ENCODE measurements around the gene WDR53.

Gene WDR53

DNA sequence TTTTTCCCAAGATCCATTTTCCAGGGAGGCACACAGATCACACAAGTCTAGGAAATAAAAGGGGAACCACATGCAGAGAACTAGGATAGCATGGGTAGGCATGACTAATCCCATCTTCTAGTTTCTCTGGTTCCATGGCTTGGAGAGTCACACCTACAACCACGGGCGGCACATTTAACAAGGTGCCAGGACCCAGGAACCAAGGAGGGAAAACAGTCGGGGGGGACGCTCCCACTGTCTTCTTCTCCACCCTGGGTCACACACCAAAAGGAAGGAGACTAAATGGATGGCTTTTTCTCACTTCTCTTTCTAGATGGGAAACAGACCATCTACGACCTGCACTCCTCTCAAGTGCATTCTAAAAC lies 48.7 kb downstream of the WDR53 start:
- Histone ChIP-seq H3K9me3 (peaks cover 24% of the 10 kb centered on the region), H3K4me3 (ENCODE audit: low read depth in 1 of 2, low read length in 1 of 2) (no peak overlapping the region), H3K4me1 (ENCODE audit: control insufficient read depth in 1 of 2, insufficient read depth in 1 of 2, low read depth in 1 of 2, low read length in 1 of 2) (no peaks in the 10 kb centered on the region), H3K27ac (no peak overlapping the region), H3K36me3 (no peaks in the 10 kb centered on the region), H3K27me3 (no peaks in the 10 kb centered on the region)
- TF ChIP-seq, protein P1, sequence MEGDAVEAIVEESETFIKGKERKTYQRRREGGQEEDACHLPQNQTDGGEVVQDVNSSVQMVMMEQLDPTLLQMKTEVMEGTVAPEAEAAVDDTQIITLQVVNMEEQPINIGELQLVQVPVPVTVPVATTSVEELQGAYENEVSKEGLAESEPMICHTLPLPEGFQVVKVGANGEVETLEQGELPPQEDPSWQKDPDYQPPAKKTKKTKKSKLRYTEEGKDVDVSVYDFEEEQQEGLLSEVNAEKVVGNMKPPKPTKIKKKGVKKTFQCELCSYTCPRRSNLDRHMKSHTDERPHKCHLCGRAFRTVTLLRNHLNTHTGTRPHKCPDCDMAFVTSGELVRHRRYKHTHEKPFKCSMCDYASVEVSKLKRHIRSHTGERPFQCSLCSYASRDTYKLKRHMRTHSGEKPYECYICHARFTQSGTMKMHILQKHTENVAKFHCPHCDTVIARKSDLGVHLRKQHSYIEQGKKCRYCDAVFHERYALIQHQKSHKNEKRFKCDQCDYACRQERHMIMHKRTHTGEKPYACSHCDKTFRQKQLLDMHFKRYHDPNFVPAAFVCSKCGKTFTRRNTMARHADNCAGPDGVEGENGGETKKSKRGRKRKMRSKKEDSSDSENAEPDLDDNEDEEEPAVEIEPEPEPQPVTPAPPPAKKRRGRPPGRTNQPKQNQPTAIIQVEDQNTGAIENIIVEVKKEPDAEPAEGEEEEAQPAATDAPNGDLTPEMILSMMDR (IDR thresholded peaks at IDR 0.05) = no peak

DNA sequence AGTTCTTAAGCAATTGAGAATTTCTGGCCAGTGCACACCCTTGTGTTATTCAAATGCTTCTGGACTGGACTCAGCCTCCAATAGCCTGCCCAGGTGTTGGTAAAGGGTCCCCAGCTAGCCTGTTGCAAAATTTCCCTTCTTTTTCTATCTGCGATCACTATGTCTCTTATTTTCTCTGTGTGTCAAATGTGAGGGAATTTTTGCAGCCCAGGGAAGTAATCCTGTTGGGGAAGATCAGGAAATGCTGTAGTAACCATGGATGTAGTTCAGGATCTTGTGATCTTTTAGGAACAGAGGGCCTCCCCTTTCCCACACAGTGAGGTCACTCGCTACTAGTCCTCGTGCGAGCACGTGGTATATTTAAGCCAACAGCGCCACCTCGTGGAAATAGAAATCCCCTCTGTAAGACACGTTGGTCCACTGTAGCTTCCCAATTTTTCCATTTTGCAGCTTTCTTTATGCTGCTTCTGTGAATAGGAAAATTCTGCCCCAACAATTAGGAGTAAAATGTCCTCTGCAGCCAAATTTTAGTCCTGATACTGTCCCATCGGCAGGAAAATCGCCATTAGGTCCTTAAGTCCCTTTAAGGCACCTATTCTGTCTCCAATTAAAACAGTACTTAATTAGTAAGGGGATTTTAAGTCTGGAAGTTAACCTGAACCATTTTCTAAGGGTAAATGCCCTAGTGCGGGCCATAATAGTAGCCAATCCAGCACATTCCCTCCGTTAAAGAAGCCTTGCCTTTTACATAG lies 49.2 kb downstream of the WDR53 start:
- Histone ChIP-seq H3K27me3 (no peaks in the 10 kb centered on the region), H3K4me1 (ENCODE audit: control insufficient read depth in 1 of 2, insufficient read depth in 1 of 2, low read depth in 1 of 2, low read length in 1 of 2) (no peaks in the 10 kb centered on the region), H3K9me3 (peaks cover 24% of the 10 kb centered on the region), H3K4me3 (ENCODE audit: low read depth in 1 of 2, low read length in 1 of 2) (no peak overlapping the region), H3K27ac (no peak overlapping the region), H3K36me3 (no peaks in the 10 kb centered on the region)
- TF ChIP-seq, protein P1 (IDR thresholded peaks at IDR 0.05) = peak; percentile 59

DNA sequence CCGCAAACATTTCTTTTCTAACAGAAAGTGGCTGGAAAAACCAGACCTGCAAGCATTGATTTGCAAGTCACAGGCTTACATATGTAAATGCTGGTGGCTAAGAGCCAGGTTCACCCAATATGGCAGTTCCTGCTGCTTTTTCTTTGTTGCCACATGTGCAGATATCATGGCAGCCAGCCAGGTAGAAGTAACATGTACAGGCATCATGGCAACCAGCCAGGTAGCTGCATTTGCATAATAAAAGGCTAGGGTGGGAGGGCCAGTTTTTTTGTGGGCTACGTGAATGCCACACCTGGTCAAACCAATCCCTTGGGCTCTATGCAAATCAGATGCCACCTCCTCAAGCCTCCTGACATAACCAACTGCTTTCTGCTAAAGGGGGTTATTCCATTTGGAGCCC lies 50.4 kb downstream of the WDR53 start:
- H3K27me3 ChIP-seq = no peaks in the 10 kb centered on the region
- H3K36me3 ChIP-seq = no peaks in the 10 kb centered on the region
- no peaks in the 10 kb centered on the region for H3K4me1 ChIP-seq (ENCODE audit: control insufficient read depth in 1 of 2, insufficient read depth in 1 of 2, low read depth in 1 of 2, low read length in 1 of 2)
- TF ChIP-seq, protein P1 (IDR thresholded peaks at IDR 0.05) = no peak
- peaks cover 24% of the 10 kb centered on the region for H3K9me3 ChIP-seq
- H3K4me3 ChIP-seq (ENCODE audit: low read depth in 1 of 2, low read length in 1 of 2) = no peak overlapping the region
- H3K27ac ChIP-seq = no peak overlapping the region

DNA sequence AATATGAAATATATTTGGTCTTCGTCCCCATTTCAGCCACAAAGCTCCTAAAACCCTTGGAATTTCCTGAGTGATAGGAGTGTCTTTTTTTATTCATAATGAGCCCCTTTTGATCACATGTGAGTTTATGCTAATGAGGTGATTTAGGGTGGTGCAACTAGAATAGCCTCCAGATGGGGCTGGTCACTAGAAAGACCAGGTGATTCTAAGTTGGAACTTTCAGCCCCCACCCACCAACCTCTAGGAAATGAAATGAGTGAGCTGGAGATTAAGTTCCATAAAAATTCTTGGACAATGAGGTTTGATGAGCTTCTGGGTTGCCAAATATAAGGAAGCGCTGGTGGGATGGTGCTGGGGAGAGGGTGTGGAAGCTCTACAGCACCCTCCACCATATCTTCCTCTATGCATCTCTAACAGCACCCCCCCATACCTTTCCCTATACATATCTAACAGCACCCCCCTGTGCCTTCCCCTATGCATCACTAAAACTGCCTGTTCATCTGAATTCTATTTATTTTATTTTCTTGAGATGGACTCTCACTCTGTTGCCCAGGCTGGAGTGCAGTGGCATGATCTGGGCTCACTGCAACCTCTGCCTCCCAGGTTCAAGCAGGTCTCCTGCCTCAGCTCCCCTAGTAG lies 51.1 kb downstream of the WDR53 start:
- TF ChIP-seq, protein P1 (IDR thresholded peaks at IDR 0.05) = no peak
- H3K27me3 ChIP-seq = no peaks in the 10 kb centered on the region
- peaks cover 24% of the 10 kb centered on the region for H3K9me3 ChIP-seq
- H3K27ac ChIP-seq = no peak overlapping the region
- no peaks in the 10 kb centered on the region for H3K36me3 ChIP-seq
- H3K4me3 ChIP-seq (ENCODE audit: low read depth in 1 of 2, low read length in 1 of 2) = no peak overlapping the region
- no peaks in the 10 kb centered on the region for H3K4me1 ChIP-seq (ENCODE audit: control insufficient read depth in 1 of 2, insufficient read depth in 1 of 2, low read depth in 1 of 2, low read length in 1 of 2)

DNA sequence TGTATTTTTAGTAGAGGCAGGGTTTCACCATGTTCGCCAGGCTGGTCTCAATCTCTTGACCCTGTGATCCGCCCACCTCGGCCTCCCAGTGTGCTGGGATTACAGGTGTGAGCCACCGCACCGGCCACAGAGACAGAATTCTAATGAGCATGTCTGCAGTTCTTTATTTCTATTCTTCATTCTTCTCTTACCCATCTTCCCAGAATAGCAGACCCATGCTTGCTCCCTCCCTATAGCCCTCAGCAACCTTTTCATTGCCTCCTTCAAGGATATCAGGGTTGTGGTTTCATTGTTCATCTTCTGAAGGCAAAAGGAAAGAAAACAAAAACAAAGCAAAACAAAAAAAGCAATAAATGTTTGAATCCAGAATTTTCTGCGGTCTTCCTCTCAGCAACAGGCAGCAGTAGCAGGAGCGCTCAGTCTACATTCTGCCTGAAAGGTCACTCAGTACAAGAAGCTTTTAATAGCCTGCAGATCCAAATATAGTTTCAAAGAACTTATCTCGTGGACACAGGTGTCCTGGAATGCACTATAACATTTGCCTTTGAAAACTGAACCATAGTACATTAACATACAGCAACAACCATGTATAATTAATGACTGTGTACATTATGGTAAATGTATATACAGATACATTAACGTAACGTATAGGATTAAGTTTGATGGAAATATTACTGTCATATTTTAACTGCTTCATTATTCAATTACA lies 53.3 kb downstream of the WDR53 start, which contains the start of gene SMCO1:
SMCO1 (minus strand) TSS at position 434 of the 709 bp plus-strand sequence; CDS start at position 297, 137 bp downstream.
- Histone ChIP-seq H3K36me3 (no peaks in the 10 kb centered on the region), H3K27ac (no peak within 1 kb of the TSS), H3K9me3 (peaks cover 21% of the 10 kb centered on the region), H3K27me3 (no peaks in the 10 kb centered on the region), H3K4me1 (ENCODE audit: control insufficient read depth in 1 of 2, insufficient read depth in 1 of 2, low read depth in 1 of 2, low read length in 1 of 2) (no peaks in the 10 kb centered on the region), H3K4me3 (ENCODE audit: low read depth in 1 of 2, low read length in 1 of 2) (no peak within 1 kb of the TSS)
- TF ChIP-seq, protein P1 (IDR thresholded peaks at IDR 0.05) = no peak

All from neutrophil (primary cell).